HG03378 (cell line): ENCODE results near the gene RASSF7.

Experiments used
- ATAC-seq: cut with Tn5 transposase; IDR thresholded peaks from one replicate; pipeline ENCODE4 v1.9.1; 2021; ENCODE audit warnings: mild to moderate bottlenecking, moderate library complexity; ENCODE audit not compliant: unreplicated experiment

RASSF7 gene

DNA sequence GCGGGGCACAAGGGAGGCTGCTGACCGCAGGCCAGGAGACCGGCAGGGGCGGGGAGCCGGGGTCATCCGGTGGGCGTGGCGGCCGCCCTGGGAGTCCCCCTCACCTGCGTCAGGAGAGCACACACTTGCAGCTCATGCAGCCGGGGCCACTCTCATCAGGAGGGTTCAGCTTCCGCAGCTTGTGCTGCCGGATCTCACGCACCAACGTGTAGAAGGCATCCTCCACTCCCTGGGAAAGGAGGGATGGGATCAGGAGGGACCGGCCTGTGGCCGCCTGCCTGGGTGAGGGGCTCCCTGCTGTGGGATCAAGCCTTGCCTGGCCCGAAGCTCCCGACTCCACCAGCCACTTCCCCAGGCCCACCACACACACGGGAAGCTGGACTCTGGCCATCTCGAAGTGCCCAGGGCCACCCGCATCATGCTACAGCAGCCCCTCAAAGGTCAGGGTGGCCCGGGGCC, 28.2 kb upstream of the RASSF7 start:
- no peak for ATAC-seq

DNA sequence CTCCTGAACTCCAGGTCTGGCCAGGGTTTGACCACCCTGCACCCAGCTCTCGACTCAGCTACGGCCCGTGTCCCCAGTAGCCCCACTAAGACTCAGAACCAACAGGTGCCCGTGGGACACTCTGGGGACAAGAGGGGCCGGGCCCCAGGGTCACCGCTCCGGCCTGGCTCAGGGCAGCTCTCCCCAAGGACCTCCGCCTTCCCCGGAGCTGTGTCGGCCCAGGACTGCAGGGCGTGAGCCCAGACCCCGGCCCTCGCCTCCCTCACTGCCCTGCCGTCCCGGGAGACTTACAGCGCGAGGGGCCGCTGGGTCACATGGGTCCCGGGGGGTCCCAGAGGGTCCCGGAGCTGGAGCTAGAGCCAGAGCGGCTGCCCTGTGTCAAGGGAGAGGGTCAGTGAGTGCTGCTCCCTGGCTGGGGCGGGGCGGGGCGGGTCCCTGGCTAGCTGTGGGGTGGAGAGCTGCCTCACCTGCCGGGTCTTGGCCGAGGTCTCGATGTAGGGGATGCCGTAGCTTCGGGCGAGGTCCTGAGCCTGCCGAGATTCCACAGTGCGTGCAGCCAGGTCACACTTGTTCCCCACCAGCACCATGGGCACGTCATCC, 27.7 kb upstream of the RASSF7 start:
- ATAC-seq, result no peak

DNA sequence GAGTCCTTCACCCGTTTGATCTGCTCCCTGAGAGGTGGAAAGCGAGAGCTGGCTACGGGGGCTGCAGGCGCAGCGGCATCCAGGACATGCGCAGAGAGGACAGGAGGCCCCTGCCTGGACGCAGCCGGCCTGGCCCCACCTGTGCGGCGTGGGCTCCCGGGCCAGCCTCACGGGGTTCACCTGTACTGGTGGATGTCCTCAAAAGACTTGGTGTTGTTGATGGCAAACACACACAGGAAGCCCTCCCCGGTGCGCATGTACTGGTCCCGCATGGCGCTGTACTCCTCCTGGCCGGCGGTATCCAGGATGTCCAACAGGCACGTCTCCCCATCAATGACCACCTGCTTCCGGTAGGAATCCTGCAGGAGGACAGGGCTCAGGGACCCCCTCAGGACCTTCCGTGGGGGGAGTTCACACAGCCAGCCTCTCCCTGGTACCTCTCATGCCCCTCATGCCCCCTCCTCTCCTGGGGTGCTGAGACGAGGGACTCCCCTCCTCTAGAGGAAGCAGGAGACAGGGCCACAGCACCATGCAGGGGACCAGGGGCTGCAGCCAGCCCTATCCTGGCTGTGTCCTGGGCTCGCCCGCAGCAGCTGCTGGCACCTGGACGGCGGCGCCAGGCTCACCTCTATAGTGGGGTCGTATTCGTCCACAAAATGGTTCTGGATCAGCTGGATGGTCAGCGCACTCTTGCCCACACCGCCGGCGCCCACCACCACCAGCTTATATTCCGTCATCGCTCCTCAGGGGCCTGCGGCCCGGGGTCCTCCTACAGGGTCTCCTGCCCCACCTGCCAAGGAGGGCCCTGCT, 27.0 kb upstream of the RASSF7 start:
- ATAC-seq, result no peak

DNA sequence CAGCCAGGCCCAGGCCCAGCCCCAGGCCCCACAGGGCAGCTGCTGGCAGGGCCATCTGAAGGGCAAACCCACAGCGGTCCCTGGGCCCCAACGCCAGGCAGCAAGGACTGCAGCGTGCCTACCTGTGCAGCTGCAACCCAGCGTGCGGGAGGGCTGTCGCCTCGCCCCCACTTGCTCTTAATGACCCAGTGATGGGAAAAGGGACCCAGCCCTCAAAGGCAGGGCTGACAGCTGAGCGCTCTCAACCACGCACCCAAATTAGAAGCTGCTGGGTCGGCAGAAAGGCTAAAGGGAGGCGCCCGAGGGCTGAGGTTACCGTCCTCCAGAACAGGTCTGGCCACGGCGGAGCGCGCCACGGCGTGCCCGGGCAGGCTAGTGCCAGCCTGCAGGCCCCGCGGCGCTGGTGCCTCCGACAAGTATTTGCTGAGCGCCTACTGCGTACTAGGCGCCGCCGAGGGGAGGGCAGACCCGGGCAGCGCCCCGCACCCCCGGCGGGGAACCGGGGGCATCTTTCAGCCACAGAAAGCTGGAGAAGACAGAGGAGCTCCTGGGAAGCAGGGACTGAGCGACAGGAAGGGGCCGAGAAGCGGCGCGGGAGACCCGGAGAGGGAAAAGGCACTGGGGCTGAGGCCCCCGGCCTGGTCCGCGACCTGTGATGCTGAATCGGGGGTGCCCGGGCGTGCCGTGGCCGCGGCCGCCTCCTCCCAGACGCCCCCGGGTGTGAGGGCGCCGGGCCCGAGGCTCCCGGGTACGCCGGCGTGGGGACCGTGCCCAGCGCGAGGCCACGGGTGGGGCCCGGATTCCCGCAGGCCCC, 26.2 kb upstream of the RASSF7 start:
- no peak for ATAC-seq

DNA sequence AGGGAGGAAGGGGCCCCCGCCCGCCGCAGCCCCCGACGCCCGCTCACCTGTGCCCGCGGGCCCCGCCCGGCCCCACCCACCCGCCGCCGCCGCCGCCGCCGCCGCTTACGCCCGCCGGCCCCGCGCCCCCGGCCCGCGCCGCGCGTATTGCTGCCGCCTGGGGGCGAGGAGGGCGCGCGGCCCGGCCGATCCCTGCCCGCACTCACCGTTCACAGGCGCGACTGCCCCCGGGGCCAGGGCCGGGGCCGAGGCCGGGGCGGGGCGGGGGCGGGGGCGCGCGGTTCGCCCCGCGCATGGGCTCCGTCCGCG, 25.6 kb upstream of the RASSF7 start:
- ATAC-seq, result no peak

DNA sequence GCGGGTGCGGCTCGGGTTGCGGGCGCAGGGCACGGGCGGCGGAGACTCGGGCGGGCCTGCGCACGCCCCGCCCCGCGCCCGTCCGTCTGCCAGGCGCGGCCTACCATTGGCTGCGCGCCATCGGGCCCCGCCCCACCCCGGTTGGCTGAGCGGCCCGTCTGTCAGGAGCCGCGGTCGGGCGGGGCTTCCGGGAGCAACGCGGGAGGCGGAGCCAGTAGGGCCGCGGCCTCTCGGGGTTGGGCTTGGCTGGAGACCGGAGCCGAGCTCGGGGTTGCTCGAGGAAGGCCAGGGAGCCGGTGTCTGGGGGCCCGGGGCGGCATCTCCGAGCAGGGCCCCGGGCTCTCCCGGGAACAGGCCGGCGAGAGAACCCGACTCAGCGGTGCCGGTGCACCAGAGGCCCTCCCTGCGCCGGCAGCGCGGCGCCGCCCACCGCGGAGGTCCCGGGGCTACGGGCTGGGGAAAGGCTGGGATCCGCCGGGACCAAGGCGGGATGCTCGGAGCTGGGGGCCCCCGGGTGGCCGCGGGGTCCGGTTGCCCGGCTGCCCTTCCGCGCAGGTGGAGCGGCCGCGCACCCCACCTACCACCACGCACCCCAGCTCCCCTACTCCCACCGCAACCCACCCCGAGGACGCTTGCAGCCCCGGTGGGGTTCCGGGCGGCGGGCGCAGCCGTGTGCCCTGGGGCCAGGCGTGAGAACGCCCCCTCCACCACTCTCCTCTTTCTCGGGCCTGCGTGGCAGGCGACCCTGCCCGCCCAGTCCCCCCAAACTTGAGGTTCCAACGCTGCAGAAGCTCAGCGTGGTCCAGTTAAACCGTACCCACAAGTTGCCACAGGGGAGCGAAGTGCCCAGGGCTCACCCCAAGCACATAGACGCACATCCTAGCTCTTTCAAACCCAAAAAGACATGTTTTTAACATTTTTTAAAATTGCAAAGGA, 25.0 kb upstream of the RASSF7 start, which contains the start of gene HRAS:
HRAS (minus strand) TSS at position 58 of the 936 bp plus-strand sequence.
- peak; percentile 38 for ATAC-seq

DNA sequence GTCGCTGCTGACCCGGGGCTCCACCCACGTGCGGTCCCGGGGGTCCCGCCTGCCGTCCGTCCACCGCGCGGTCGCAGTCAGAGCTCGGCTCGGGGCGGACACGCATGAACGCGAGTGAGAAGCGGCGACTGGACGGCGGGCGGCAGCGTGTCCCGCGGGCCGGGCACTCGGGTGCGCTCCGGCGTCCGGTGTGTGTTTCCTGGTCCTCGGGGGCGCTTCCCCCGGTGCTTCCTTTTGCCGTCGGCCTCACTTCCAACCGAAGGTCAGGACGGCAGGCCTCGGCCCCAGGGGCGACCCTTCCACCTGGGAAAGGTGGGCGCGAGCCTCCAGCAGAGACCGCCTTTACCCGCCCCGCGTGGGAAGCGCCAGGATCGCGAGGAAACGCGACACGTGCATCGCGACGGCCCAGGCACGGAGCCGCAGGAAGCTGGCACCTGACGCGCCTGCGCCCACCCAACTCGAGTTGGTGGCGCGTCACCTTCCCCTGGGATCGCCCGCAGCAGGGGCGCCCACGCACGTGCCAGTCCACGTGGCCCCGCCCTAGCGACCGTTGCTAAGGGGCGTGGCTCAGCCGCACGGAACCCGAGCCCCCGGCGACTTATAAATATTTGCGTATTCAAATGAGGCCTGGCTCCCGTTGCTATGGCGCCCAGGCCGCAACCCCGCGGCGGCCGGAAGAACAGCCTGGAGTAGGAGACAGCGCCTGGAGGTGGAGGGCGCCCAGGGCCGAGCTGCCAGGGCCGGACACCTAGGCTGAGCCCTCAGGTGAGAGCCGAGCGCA, 23.7 kb upstream of the RASSF7 start, which contains the start of gene LRRC56:
LRRC56 (plus strand) TSS at position 687 of the 781 bp plus-strand sequence. CDS start 3,158 bp downstream, outside the sequence.
- ATAC-seq, result peak; percentile 62

DNA sequence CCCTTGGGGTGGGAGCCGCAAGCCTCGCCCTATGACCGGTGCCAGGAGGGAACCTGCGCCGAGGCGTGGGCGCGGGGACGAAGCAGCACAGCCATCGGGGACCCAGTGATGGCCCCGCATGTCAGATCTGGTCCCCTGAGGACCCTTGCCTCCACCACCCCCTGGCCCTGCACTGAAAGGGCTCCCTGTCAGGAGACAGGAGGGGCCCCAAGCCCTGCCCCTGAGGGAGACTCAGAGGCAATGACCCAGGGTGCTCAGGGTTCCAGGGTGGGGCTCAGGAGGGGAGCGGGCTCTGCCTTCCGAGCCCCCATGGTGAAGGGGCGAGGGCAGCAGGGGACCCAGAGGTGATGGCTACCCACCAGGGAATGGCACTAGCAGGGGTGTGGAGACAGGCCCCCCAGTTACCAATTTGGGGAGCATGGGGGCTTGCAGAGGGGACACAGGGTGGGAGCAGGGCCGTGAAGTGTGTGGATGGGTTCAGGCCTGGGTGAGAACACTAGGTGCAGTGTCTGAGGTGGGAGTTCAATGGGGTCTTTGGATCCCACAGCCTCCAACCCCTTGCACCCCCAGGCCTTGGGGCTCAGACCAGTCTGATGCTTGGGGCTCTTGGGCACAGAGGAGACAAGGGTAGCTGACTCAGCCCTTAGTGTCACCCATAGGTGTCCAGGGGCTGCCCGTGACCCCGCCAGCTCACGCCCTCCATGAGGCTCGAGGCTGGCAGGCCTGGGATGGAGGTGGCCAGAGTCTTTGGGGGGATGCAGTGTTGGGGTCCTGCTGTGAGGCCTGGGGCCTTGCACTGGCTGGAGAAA, 22.9 kb upstream of the RASSF7 start:
- ATAC-seq, result no peak

DNA sequence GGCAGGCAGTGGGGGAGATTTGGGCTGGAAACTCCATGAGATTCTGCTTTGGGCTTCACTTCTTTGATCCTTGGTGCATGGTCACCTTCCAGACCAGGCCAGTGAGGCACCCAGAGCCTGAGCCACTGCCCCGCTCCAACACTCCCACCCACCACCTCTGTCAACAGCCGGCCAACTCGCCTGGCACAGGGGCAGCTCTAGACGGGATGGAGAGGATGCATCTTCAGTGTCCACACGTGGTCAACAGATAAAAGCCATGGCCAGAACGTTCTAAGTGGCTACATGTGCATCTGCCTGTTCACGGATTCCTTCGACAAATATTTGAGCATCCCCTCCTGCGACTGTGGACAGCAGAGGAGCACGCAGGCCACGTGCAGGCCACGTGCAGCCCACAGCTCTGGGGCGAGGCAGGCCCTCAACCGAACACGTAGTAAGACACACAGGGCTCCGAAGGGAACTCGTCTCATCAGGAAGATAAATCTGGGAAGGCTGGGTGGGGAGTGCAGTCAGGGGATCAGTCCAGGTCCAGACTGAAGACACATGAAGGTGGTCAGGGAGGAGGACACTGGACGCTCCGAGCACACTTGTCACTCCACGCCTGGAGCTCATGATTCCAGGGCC, 22.2 kb upstream of the RASSF7 start:
- no peak for ATAC-seq

DNA sequence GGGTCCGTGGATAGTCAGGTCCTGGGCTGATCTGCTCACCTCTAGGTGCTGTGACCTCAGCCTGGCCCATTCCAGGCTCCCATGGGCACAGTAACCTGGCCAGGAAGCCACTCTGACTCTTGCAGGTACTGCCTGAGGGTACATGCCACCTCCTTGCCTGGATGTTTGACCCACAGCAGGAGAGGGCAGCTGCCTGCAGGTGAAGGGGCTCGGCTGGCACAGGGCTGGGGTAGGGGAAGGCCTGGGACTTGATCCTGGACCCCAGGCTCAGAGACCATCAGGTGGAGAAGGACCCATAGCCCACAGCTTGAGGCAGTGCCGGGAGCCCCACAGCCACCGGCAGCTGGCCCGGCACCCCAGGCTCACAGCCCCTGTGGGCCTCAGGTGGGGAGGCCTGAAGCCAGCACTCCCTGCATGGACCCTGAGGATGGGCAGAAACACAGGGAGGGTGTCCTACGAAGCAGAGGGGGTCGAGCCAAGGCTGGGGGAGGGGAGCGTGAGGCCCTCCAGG, 20.7 kb upstream of the RASSF7 start:
- ATAC-seq, result no peak

DNA sequence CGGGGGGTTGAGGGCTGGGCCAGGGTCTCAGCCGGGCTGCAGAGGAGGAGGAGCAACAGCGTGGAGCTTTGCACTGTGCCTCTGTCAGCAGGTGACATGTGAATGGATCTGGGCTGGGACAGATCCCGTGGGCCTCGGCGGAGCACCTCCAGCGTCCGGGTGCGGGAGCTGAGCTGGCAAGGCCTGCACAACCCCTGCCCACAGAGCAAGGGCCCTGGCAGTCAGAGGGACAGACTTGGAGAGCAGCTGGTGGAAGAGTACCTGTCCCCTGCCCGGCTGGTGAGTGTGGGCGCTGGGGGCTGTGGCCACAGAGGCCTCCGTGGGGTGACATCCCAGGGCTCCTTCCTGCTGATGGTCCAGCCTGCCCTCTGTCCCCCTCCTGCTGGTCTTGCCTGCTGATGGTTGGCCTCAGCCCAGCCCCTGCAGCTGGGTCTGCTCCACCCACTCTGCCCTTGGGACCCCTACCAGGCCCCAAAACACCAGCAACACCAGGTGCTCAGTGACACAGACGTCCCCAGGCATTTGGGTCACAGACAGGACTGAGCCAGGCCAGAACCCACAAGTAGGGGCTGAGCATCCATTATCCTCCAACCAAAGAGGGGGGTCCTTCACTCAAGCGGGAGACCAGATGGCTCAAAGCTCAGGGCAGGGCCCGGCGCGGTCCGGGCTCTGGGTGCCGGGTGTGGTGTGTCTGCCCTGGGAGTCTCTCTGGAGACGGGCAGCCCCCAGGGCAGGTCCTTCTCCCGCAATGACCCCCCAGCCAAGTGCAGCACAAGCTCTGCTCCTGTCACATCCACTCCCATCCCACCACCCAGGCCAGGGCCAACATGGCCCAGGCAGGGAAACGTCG, 20.0 kb upstream of the RASSF7 start:
- no peak for ATAC-seq

DNA sequence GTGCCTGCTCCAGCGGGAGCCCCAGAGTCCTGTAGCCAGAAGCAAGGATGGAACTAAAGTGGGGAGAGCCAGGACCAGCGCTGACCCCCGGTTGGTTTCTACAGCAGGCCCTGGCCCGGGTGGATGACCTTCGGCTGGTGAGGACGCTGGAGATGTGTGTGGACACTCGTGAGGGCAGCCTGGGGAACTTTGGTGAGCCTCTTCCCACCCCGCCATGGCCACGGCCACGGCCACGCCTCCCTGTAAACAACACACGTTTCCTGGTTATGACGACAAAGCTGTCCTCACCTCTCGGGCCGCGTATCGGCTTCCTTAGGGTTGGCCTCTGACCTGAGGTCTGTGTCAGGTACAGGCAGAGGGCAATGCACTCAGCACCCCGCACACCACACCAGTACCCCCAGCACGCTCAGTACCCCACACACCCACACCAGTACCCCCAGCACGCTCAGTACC, 19.3 kb upstream of the RASSF7 start:
- no peak for ATAC-seq

DNA sequence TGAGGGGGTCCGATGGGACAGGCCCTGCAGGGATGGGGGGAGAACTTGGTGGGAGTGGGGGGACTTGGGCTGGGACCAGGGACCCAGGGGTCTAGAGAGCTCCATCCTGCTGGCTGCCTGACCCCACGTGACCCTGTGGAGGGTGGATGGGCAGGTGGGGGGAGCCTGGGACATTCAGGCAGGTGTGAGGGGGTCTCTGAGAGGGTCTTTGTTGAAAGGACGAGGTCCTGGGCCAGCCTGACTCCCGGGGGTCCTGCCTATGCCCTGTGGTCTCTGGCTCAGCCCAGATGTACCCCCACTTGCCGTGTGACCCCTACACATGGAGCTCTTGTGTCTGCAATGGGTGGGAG, 16.0 kb upstream of the RASSF7 start:
- no peak for ATAC-seq

DNA sequence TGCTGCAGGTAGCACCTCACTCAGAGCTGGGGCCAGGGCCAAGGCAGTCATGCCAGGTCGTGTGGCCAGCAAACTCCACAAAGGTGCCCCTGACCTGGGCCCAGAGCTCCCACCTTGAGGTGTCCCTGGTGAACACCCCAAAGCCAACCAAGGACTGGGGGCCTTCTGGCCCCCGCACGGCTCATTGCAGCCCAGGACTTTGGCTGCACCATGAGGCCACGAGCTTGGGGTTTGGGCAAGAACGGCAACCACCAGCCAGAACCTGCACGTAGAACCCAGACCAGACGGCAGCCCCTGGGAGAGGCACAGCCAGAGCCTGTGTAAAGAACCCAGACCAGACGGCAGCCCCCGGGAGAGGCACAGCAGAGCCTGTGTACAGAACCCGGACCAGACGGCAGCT, 15.6 kb upstream of the RASSF7 start:
- no peak for ATAC-seq

DNA sequence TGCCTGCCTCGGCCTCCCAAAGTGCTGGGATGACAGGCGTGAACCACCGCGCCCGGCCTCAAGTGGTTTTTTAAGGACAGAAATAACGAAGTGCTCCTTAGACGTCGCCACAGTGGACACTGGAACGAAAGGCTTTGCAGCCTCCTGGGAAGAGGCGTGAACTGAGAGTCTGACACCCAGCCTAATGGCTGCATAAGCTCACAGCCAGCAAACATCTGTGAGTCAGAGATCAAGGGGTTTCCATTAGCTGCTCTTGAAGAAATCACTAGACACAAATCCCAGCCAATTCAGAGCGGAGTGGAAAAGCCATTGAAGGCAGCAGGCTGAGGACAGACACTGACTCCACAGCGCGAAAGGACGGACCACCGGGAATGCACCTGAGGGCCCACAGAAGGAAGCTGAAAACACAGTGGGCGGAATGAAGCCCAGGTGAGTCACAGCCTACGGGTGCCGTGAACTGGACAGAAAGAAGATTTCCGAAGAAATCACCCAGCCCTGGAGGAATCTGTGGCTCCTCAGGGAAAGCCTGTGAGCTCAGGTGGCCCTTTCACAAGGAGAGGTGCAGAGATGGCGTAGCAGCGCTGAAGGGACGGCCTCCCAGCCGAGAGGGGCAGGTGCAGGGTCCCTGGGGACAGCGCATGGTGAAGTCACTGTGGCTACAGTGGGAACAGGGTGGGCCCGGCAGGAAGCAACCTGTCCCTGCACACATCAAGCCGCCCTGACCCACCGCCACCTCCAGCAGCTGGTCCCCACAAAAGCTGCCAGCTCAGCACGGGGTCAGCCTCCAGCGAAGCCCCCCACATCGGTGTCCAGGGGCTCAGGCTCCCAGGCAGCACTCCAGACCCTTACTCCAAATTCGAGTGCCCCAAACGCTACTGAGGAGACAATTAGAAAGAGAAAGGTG, 11.8 kb upstream of the RASSF7 start:
- no peak for ATAC-seq

DNA sequence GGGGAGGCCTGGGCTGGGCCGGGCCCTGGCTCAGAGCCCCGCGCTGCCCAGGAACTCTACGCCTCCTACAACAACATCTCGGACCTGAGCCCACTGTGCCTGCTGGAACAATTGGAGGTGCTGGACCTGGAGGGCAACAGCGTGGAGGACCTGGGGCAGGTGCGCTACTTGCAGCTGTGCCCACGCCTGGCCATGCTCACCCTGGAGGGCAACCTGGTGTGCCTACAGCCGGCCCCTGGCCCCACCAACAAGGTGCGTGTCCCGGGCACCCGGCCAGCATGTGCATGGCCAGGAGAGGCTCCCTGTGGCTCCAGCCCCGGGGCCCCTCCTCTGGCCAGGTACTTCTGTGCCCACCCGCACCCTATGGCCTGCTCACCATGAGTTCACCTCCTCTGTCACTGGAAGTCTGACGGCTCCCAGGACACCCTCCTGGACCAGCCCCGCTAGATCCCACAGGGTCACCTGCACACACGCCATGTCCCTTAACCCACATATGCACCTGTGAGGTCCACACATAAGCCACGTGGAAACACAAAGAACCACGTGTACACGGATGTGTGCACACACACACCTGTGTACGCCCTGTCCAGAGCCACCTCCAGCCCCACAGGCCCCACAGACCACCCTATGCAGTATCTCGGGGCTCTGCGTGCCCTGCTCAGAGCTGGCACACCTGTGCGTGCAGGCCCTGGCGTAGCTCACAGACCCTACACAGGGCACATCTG, 10.6 kb upstream of the RASSF7 start:
- no peak for ATAC-seq
